Liver (tissue), 9 donors: Measurements from ENCODE around the gene SNX10. TPM values are rescaled to one million over a fixed set of nuclear protein-coding genes. Genes with fewer than 3 reads are reported as not detected.
A peak's percentile ranks its signal among the peaks of the same experiment; 100 is the strongest.

Experiments used
- DNase-seq: peaks from one replicate; pipeline ENCODE4 v3.0.0-alpha.2; 2017; ENCODE audit warnings: low spot score
- H3K27ac ChIP-seq, 2 donors: one replicate each; pipeline ENCODE4 v1.7.0; 2013; ENCODE audit warnings: inconsistent platforms in 2 of 2, low read length in 2 of 2, control low read depth in 1 of 2, low read depth in 1 of 2, mild to moderate bottlenecking in 1 of 2
- H3K27me3 ChIP-seq, 4 donors: one replicate each; pipeline versions ENCODE4 v1.6.1 to v1.7.0; 2013; ENCODE audit warnings: low read length in 3 of 4, inconsistent platforms in 1 of 4, mild to moderate bottlenecking in 1 of 4, moderate library complexity in 1 of 4; ENCODE audit not compliant: control insufficient read depth in 4 of 4, insufficient read depth in 4 of 4
- H3K36me3 ChIP-seq, 4 donors: one replicate each; pipeline versions ENCODE4 v1.6.1 to v1.7.0; 2013; ENCODE audit warnings: low read length in 3 of 4, mild to moderate bottlenecking in 3 of 4, low read depth in 1 of 4, moderate library complexity in 1 of 4; ENCODE audit not compliant: control insufficient read depth in 4 of 4, insufficient read depth in 3 of 4
- H3K4me1 ChIP-seq, 4 donors: one replicate each; pipeline versions ENCODE4 v1.6.1 to v1.7.0; 2013; ENCODE audit warnings: low read length in 3 of 4, mild to moderate bottlenecking in 3 of 4, moderate library complexity in 1 of 4; ENCODE audit not compliant: control insufficient read depth in 4 of 4, insufficient read depth in 4 of 4
- H3K4me3 ChIP-seq, 3 donors: one replicate each; pipeline versions ENCODE4 v1.6.1 to v1.7.0; 2013; ENCODE audit warnings: low read length in 3 of 3, control low read depth in 1 of 3, low read depth in 1 of 3, mild to moderate bottlenecking in 1 of 3
- H3K9ac ChIP-seq, 2 donors: one replicate each; pipeline ENCODE4 v1.7.0; 2013; ENCODE audit warnings: low read length in 2 of 2, mild to moderate bottlenecking in 2 of 2, moderate library complexity in 2 of 2, control low read depth in 1 of 2, low read depth in 1 of 2
- H3K9me3 ChIP-seq, 4 donors: one replicate each; pipeline versions ENCODE4 v1.6.1 to v1.7.0; 2013; ENCODE audit warnings: low read length in 3 of 4; ENCODE audit not compliant: control insufficient read depth in 4 of 4
- ATF3 ChIP-seq: IDR thresholded peaks from 2 replicates; pipeline ENCODE4 v1.6.1; 2016; ENCODE audit warnings: antibody characterized with exemption
- EGR1 ChIP-seq, 2 donors: IDR thresholded peaks; 2 replicates each; pipeline ENCODE4 v1.6.1; 2016 to 2018; ENCODE audit warnings: antibody characterized with exemption in 2 of 2, low read depth in 2 of 2
- FOXA1 ChIP-seq: IDR thresholded peaks from 2 replicates; pipeline ENCODE4 v1.6.1; 2016; ENCODE audit warnings: antibody characterized with exemption
- GABPA ChIP-seq, 2 donors: IDR thresholded peaks in 1 of 2; conservative IDR thresholded peaks in 1 of 2; 2 replicates each; pipeline ENCODE4 v1.6.1; 2016; ENCODE audit warnings: antibody characterized with exemption in 2 of 2, mild to moderate bottlenecking in 1 of 2, moderate library complexity in 1 of 2
- HNF4A ChIP-seq, 2 donors: conservative IDR thresholded peaks; 2 replicates each; pipeline ENCODE4 v1.6.1; 2016; ENCODE audit warnings: antibody characterized with exemption in 2 of 2, mild to moderate bottlenecking in 2 of 2
- HNF4G ChIP-seq: IDR thresholded peaks from 2 replicates; pipeline ENCODE4 v1.6.1; 2016; ENCODE audit warnings: antibody characterized with exemption
- JUND ChIP-seq, 2 donors: IDR thresholded peaks; 2 replicates each; pipeline ENCODE4 v1.6.1; 2016; ENCODE audit warnings: antibody characterized with exemption in 2 of 2
- MAX ChIP-seq: IDR thresholded peaks from 2 replicates; pipeline ENCODE4 v1.6.1; 2016; ENCODE audit warnings: antibody characterized with exemption
- NR2F2 ChIP-seq: IDR thresholded peaks from 2 replicates; pipeline ENCODE4 v1.6.1; 2016; ENCODE audit warnings: antibody characterized with exemption
- RAD21 ChIP-seq, 2 donors: IDR thresholded peaks; 2 replicates each; pipeline ENCODE4 v1.6.1; 2016; ENCODE audit warnings: antibody characterized with exemption in 2 of 2, mild to moderate bottlenecking in 2 of 2
- REST ChIP-seq: IDR thresholded peaks from 2 replicates; pipeline ENCODE4 v1.6.1; 2016; ENCODE audit warnings: antibody characterized with exemption, mild to moderate bottlenecking
- RXRA ChIP-seq, 2 donors: IDR thresholded peaks; 2 replicates each; pipeline ENCODE4 v1.6.1; 2017 to 2018; ENCODE audit warnings: antibody characterized with exemption in 2 of 2, mild to moderate bottlenecking in 1 of 2
- SP1 ChIP-seq: IDR thresholded peaks from 2 replicates; pipeline ENCODE4 v1.6.1; 2018; ENCODE audit warnings: antibody characterized with exemption, mild to moderate bottlenecking
- TAF1 ChIP-seq: conservative IDR thresholded peaks from 2 replicates; pipeline ENCODE4 v1.6.1; 2016; ENCODE audit warnings: antibody characterized with exemption, mild to moderate bottlenecking
- WGBS: extraction: QIAGEN DNeasy Blood & Tissue Kit; methylation state at CpG from one replicate; pipeline ENCODE4 v1.1.7; 2013; 5-methylcytosine and 5-hydroxymethylcytosine counted together
- polyA plus RNA-seq, 2 donors: library from polyadenylated mRNA; stranded (reverse) in 1 of 2; unstranded in 1 of 2; fragments of 200-250 nt in 1 of 2; fragments of >200 nt in 1 of 2; fragmentation: Nextera tagmentation in 1 of 2; extraction: Ambion mirVana in 1 of 2; gene quantifications; one replicate each; pipeline versions ENCODE4 v1.2.1 to v1.2.3, GENCODE V29; 2013 to 2015
- total RNA-seq, 2 donors: library from RNA; depleted of rRNA; stranded (reverse); fragments of >200 nt; gene quantifications; one replicate each; pipeline ENCODE4 v1.2.3, GENCODE V29; 2014
- donor health status: healthy.
- donor health status: healthy.
- donor health status: healthy.
- donor health status: healthy.
- donor health status: healthy.

SNX10 gene
- total and polyA plus RNA-seq, 4 donors, result 5.9 to 15.9 (median 12.8) TPM

- no peak for DNase-seq
- H3K27me3 ChIP-seq, result no peaks in the 10 kb centered on the region
- H3K9me3 ChIP-seq, result no peaks in the 10 kb centered on the region
- TF ChIP-seq SP1 (no peak), HNF4A (conservative IDR thresholded peaks at IDR 0.05) (peak in 1 of 2 donors; percentile 64)
- H3K4me3 ChIP-seq, result no peak overlapping the region
- H3K36me3 ChIP-seq, result no peaks in the 10 kb centered on the region
- peaks cover 6 to 52% (median 24%) of the 10 kb centered on the region in 4 donors for H3K4me1 ChIP-seq
- peak overlapping the region; percentile 94 to 96 for H3K27ac ChIP-seq
- 60% methylated on average over 2 of the region's 2 CpGs for WGBS
- H3K9ac ChIP-seq, result no peak overlapping the region
These were observed 52.2 kb downstream of the SNX10 start for GRCh38 chr7:26343837-26344236.

GRCh38 chr7:26345202-26345601, 53.5 kb downstream of the SNX10 start:
- H3K27ac ChIP-seq, result peak overlapping the region; percentile 94 to 96
- WGBS, result 79% methylated on average over 9 of the region's 9 CpGs
- TF ChIP-seq TAF1 (no peak), HNF4G (no peak), JUND (IDR thresholded peaks at IDR 0.05) (no peak), EGR1 (IDR thresholded peaks at IDR 0.05; ENCODE audit: low read depth in 2 of 2) (no peak), HNF4A (conservative IDR thresholded peaks at IDR 0.05) (peak in 1 of 2 donors; percentile 43), RXRA (IDR thresholded peaks at IDR 0.05) (no peak), FOXA1 (no peak), NR2F2 (no peak), GABPA (IDR thresholded peaks at IDR 0.05 in 1 of 2, conservative IDR thresholded peaks at IDR 0.05 in 1 of 2) (no peak)
- no peaks in the 10 kb centered on the region for H3K9me3 ChIP-seq
- no peak overlapping the region for H3K4me3 ChIP-seq
- no peaks in the 10 kb centered on the region for H3K27me3 ChIP-seq
- no peak for DNase-seq
- no peaks in the 10 kb centered on the region for H3K36me3 ChIP-seq
- H3K4me1 ChIP-seq, result peaks cover 6 to 58% (median 25%) of the 10 kb centered on the region in 4 donors
- no peak overlapping the region for H3K9ac ChIP-seq

GRCh38 chr7:26345837-26346236, 54.2 kb downstream of the SNX10 start:
- WGBS, result 88% methylated on average over 9 of the region's 9 CpGs

More at GRCh38 chr7:26345837-26346236, 54.2 kb downstream of the SNX10 start:
- no peak overlapping the region for H3K4me3 ChIP-seq
- TF ChIP-seq JUND (IDR thresholded peaks at IDR 0.05), result no peak
- no peak for TF ChIP-seq NR2F2
- no peak for TF ChIP-seq REST
- TF ChIP-seq MAX, result no peak
- no peak for TF ChIP-seq HNF4G
- TF ChIP-seq ATF3, result no peak
- no peak for TF ChIP-seq RAD21 (IDR thresholded peaks at IDR 0.05)
- TF ChIP-seq HNF4A (conservative IDR thresholded peaks at IDR 0.05), result peak; percentile 16 to 29
- peaks cover 6 to 58% (median 25%) of the 10 kb centered on the region in 4 donors for H3K4me1 ChIP-seq
- H3K27ac ChIP-seq, result peak overlapping the region; percentile 94 to 96
- DNase-seq, result no peak
- H3K9ac ChIP-seq, result no peak overlapping the region
- H3K9me3 ChIP-seq, result no peaks in the 10 kb centered on the region
- H3K27me3 ChIP-seq, result no peaks in the 10 kb centered on the region
- H3K36me3 ChIP-seq, result no peaks in the 10 kb centered on the region
